ENCODE measurements around the gene PEX26. TPM values are rescaled to one million over a fixed set of nuclear protein-coding genes. Genes with fewer than 3 reads are reported as not detected.
A peak's percentile ranks its signal among the peaks of the same experiment; 100 is the strongest.

The PEX26 gene
- total and polyA plus RNA-seq, 2 of the 13 experiments (the other 11 are each of a cell fraction or from before 2014, with no cell fraction given): 10.6 to 25.1 TPM

GRCh38 chr22:18044548-18045271 lies 33.1 kb upstream of the PEX26 start (continued):
- no peak for TF ChIP-seq ZNF18 (CRISPR knock-in tag; IDR thresholded peaks at IDR 0.05; ENCODE audit: insufficient replicate concordance)
- TF ChIP-seq ZNF562 (CRISPR knock-in tag; IDR thresholded peaks at IDR 0.05; ENCODE audit: borderline replicate concordance): no peak
- no peak for TF ChIP-seq ZNF282 (IDR thresholded peaks at IDR 0.05; ENCODE audit: partially characterized antibody)
- no peak for TF ChIP-seq PBX2 (CRISPR knock-in tag; IDR thresholded peaks at IDR 0.05)
- TF ChIP-seq BRD4 (CRISPR knock-in tag; IDR thresholded peaks at IDR 0.05): no peak
- no peak for TF ChIP-seq SNAPC4 (CRISPR knock-in tag; IDR thresholded peaks at IDR 0.05)
- TF ChIP-seq NCOA1 (CRISPR knock-in tag; IDR thresholded peaks at IDR 0.05): 0 out of 2 replicates have a peak, but pooled peaks have one; percentile 37
- peak; percentile 65 for TF ChIP-seq KDM6A (CRISPR knock-in tag; IDR thresholded peaks at IDR 0.05; ENCODE audit: low read depth)
- TF ChIP-seq ZFP62 (CRISPR knock-in tag; IDR thresholded peaks at IDR 0.05): no peak
- 0 out of 2 replicates have a peak, but pooled peaks have one; percentile 44 for TF ChIP-seq CREM (IDR thresholded peaks at IDR 0.05)
- TF ChIP-seq CREM (CRISPR knock-in tag; IDR thresholded peaks at IDR 0.05): no peak
- no peak for TF ChIP-seq TAF1 (CRISPR knock-in tag; IDR thresholded peaks at IDR 0.05)
- 0 out of 2 replicates have a peak, but pooled peaks have one; percentile 61 for TF ChIP-seq ZFP1 (CRISPR knock-in tag; IDR thresholded peaks at IDR 0.05)
- TF ChIP-seq MAFK (conservative IDR thresholded peaks at IDR 0.05 in 1 of 2, IDR thresholded peaks at IDR 0.05 in 1 of 2; ENCODE audit: low read length in 2 of 2): no peak
- no peak for TF ChIP-seq ZNF333 (CRISPR knock-in tag; IDR thresholded peaks at IDR 0.05; ENCODE audit: borderline replicate concordance)
- no peak for TF ChIP-seq ZBTB8A (CRISPR knock-in tag; IDR thresholded peaks at IDR 0.05; ENCODE audit: borderline replicate concordance, low read depth)
- TF ChIP-seq ZNF687 (CRISPR knock-in tag; IDR thresholded peaks at IDR 0.05): peak; percentile 70
